Gastrocnemius medialis (tissue), 4 donors: Measurements from ENCODE around the gene KRT20.

ENCODE experiments used
- CTCF ChIP-seq, 5 experiments: fragments of 450-650 bp in 3 of 5; fragments of 200-600 bp in 2 of 5; sonication (generic) in 2 of 5; IDR thresholded peaks in 4 of 5; conservative IDR thresholded peaks in 1 of 5; 1 replicate in 4 of 5; 2 replicates in 1 of 5; pipeline ENCODE4 v1.5.1; 2016 to 2019; ENCODE audit warnings: antibody characterized with exemption in 5 of 5, mild to moderate bottlenecking in 3 of 5, moderate library complexity in 3 of 5
- POLR2A ChIP-seq, 2 donors: fragments of 450-650 bp; IDR thresholded peaks; one replicate each; pipeline ENCODE4 v1.6.1; 2017; ENCODE audit warnings: antibody characterized with exemption in 2 of 2, mild to moderate bottlenecking in 2 of 2, moderate library complexity in 2 of 2

- TF ChIP-seq CTCF (IDR thresholded peaks at IDR 0.05 in 4 of 5, conservative IDR thresholded peaks at IDR 0.05 in 1 of 5), result no peak
- TF ChIP-seq POLR2A (IDR thresholded peaks at IDR 0.05), result no peak
Observed at GRCh38 chr17:40922239-40922638, 37.2 kb upstream of the KRT20 start.
